Thyroid gland (tissue), 4 donors: Measurements from ENCODE around the gene NDUFS7.

Experiments used
- CTCF ChIP-seq, 6 experiments: fragments of 200-600 bp in 3 of 6; fragments of 450-650 bp in 3 of 6; sonication (generic) in 3 of 6; IDR thresholded peaks; one replicate each; pipeline ENCODE4 v1.5.1; 2016 to 2019; ENCODE audit warnings: antibody characterized with exemption in 6 of 6, mild to moderate bottlenecking in 2 of 6, inconsistent platforms in 1 of 6, moderate library complexity in 1 of 6
- POLR2A ChIP-seq, 2 donors: fragments of 450-650 bp; IDR thresholded peaks; one replicate each; pipeline ENCODE4 v1.6.1; 2017; ENCODE audit warnings: antibody characterized with exemption in 2 of 2, mild to moderate bottlenecking in 2 of 2, moderate library complexity in 1 of 2

GRCh38 chr19:1393841-1394240, 10.1 kb downstream of the NDUFS7 start:
- TF ChIP-seq POLR2A (IDR thresholded peaks at IDR 0.05) (no peak), CTCF (IDR thresholded peaks at IDR 0.05) (no peak)
